ENCODE measurements around the gene SLC25A52. TPM values are rescaled to one million over a fixed set of nuclear protein-coding genes. Genes with fewer than 3 reads are reported as not detected.
"Not testable (repeated sequence)": the region's sequence is repeated elsewhere in the genome, so short reads cannot be mapped to it uniquely, and the experiment has no call there.

SLC25A52 gene
- total RNA-seq, 2 experiments from 2014 or later: 0.28 TPM; not detected in 1

- POLR2A ChIA-PET: no interaction called here
- Mint-ChIP-seq H3K9me3 (peaks cover 7% of the 10 kb centered on the region), H3K36me3 (no peaks in the 10 kb centered on the region), H3K4me1 (peaks cover 3% of the 10 kb centered on the region), H3K27me3 (peaks cover 1% of the 10 kb centered on the region), H3K27ac (no peak overlapping the region), H3K4me3 (no peak overlapping the region)
- DNase-seq: no peak
- no peak for ATAC-seq (ENCODE audit: low read depth)
Observed at GRCh38 chr18:31773774-31774476, 13.2 kb upstream of the SLC25A52 start.

- peaks cover 2% of the 10 kb centered on the region for H3K27me3 Mint-ChIP-seq
- DNase-seq: no peak
- no peak overlapping the region for H3K27ac Mint-ChIP-seq
Observed at GRCh38 chr18:31772699-31773098, 12.0 kb upstream of the SLC25A52 start.

GRCh38 chr18:31750273-31750672 lies 10.4 kb downstream of the SLC25A52 start:
- H3K27me3 Mint-ChIP-seq: peaks cover 3% of the 10 kb centered on the region
- ATAC-seq (ENCODE audit: low read depth) (no peak), DNase-seq (no peak)
- no peaks in the 10 kb centered on the region for H3K36me3 Mint-ChIP-seq
- no peaks in the 10 kb centered on the region for H3K9me3 Mint-ChIP-seq
- no peak overlapping the region for H3K27ac Mint-ChIP-seq
- no peak overlapping the region for H3K4me3 Mint-ChIP-seq
- H3K4me1 Mint-ChIP-seq: no peaks in the 10 kb centered on the region
- POLR2A ChIA-PET: no interaction called here

More at GRCh38 chr18:31772699-31773098, 12.0 kb upstream of the SLC25A52 start:
- ATAC-seq (ENCODE audit: low read depth): no peak
- Mint-ChIP-seq H3K36me3 (no peaks in the 10 kb centered on the region), H3K9me3 (no peaks in the 10 kb centered on the region), H3K4me1 (peaks cover 3% of the 10 kb centered on the region), H3K4me3 (no peak overlapping the region)
- POLR2A ChIA-PET: no interaction called here

GRCh38 chr18:31746396-31746795 lies 14.3 kb downstream of the SLC25A52 start:
- Mint-ChIP-seq H3K4me3 (no peak overlapping the region), H3K9me3 (no peaks in the 10 kb centered on the region), H3K36me3 (no peaks in the 10 kb centered on the region), H3K27ac (no peak overlapping the region), H3K27me3 (peaks cover 3% of the 10 kb centered on the region), H3K4me1 (no peaks in the 10 kb centered on the region)
- no peak for ATAC-seq (ENCODE audit: low read depth)
- POLR2A ChIA-PET: no interaction called here
- DNase-seq: no peak

GRCh38 chr18:31744321-31745067 lies 16.2 kb downstream of the SLC25A52 start:
- no peaks in the 10 kb centered on the region for H3K4me1 Mint-ChIP-seq
- no peaks in the 10 kb centered on the region for H3K36me3 Mint-ChIP-seq
- POLR2A ChIA-PET: no interaction called here

GRCh38 chr18:31743600-31743999 lies 17.1 kb downstream of the SLC25A52 start:
- H3K9me3 Mint-ChIP-seq; H3K4me1 Mint-ChIP-seq; H3K36me3 Mint-ChIP-seq; ATAC-seq (ENCODE audit: low read depth); H3K4me3 Mint-ChIP-seq; H3K27me3 Mint-ChIP-seq; H3K27ac Mint-ChIP-seq; DNase-seq; POLR2A ChIA-PET: not testable (repeated sequence)

More at GRCh38 chr18:31744321-31745067, 16.2 kb downstream of the SLC25A52 start:
- Mint-ChIP-seq H3K27ac (no peak overlapping the region), H3K4me3 (no peak overlapping the region), H3K27me3 (no peaks in the 10 kb centered on the region), H3K9me3 (no peaks in the 10 kb centered on the region)
- ATAC-seq (ENCODE audit: low read depth) (no peak), DNase-seq (no peak)

GRCh38 chr18:31741097-31741735 lies 19.5 kb downstream of the SLC25A52 start:
- ATAC-seq (ENCODE audit: low read depth): no peak
- Mint-ChIP-seq H3K4me3 (no peak overlapping the region), H3K27me3 (no peaks in the 10 kb centered on the region), H3K36me3 (no peaks in the 10 kb centered on the region), H3K9me3 (no peaks in the 10 kb centered on the region), H3K4me1 (no peaks in the 10 kb centered on the region), H3K27ac (no peak overlapping the region)
- no peak for DNase-seq
- POLR2A ChIA-PET: no interaction called here

GRCh38 chr18:31740180-31740579 lies 20.5 kb downstream of the SLC25A52 start:
- H3K4me3 Mint-ChIP-seq: no peak overlapping the region
- POLR2A ChIA-PET: no interaction called here
- peaks cover 2% of the 10 kb centered on the region for H3K27me3 Mint-ChIP-seq
- H3K9me3 Mint-ChIP-seq: no peaks in the 10 kb centered on the region
- no peaks in the 10 kb centered on the region for H3K4me1 Mint-ChIP-seq
- no peak for ATAC-seq (ENCODE audit: low read depth)
- DNase-seq: no peak
- no peak overlapping the region for H3K27ac Mint-ChIP-seq
- no peaks in the 10 kb centered on the region for H3K36me3 Mint-ChIP-seq

GRCh38 chr18:31739651-31740050 lies 21.0 kb downstream of the SLC25A52 start:
- Mint-ChIP-seq H3K4me3 (no peak overlapping the region), H3K27ac (no peak overlapping the region), H3K27me3 (peaks cover 2% of the 10 kb centered on the region), H3K9me3 (no peaks in the 10 kb centered on the region), H3K36me3 (no peaks in the 10 kb centered on the region), H3K4me1 (no peaks in the 10 kb centered on the region)
- ATAC-seq (ENCODE audit: low read depth) (no peak), DNase-seq (no peak)
- POLR2A ChIA-PET: no interaction called here

GRCh38 chr18:31738460-31739407 lies 21.9 kb downstream of the SLC25A52 start:
- no peak overlapping the region for H3K27ac Mint-ChIP-seq
- no peaks in the 10 kb centered on the region for H3K4me1 Mint-ChIP-seq
- H3K4me3 Mint-ChIP-seq: no peak overlapping the region
- H3K27me3 Mint-ChIP-seq: peaks cover 2% of the 10 kb centered on the region
- ATAC-seq (ENCODE audit: low read depth) (no peak), DNase-seq (no peak)
- H3K36me3 Mint-ChIP-seq: no peaks in the 10 kb centered on the region
- H3K9me3 Mint-ChIP-seq: no peaks in the 10 kb centered on the region
- POLR2A ChIA-PET: no interaction called here

- H3K27me3 Mint-ChIP-seq: peaks cover 12% of the 10 kb centered on the region
- H3K36me3 Mint-ChIP-seq: no peaks in the 10 kb centered on the region
- DNase-seq (no peak), ATAC-seq (ENCODE audit: low read depth) (no peak)
- H3K4me3 Mint-ChIP-seq: no peak overlapping the region
- POLR2A ChIA-PET: no interaction called here
- no peaks in the 10 kb centered on the region for H3K9me3 Mint-ChIP-seq
- H3K27ac Mint-ChIP-seq: no peak overlapping the region
- H3K4me1 Mint-ChIP-seq: no peaks in the 10 kb centered on the region
Observed at GRCh38 chr18:31736630-31737029, 24.1 kb downstream of the SLC25A52 start.

- H3K36me3 Mint-ChIP-seq: no peaks in the 10 kb centered on the region
- POLR2A ChIA-PET: no interaction called here
- H3K4me1 Mint-ChIP-seq: no peaks in the 10 kb centered on the region
- no peak for DNase-seq
- peaks cover 25% of the 10 kb centered on the region for H3K27me3 Mint-ChIP-seq
- ATAC-seq (ENCODE audit: low read depth): no peak
- no peak overlapping the region for H3K27ac Mint-ChIP-seq
- H3K9me3 Mint-ChIP-seq: no peaks in the 10 kb centered on the region
- H3K4me3 Mint-ChIP-seq: no peak overlapping the region
Observed at GRCh38 chr18:31731628-31732027, 29.1 kb downstream of the SLC25A52 start.

- H3K4me3 Mint-ChIP-seq; H3K27ac Mint-ChIP-seq; H3K9me3 Mint-ChIP-seq; DNase-seq; POLR2A ChIA-PET; H3K4me1 Mint-ChIP-seq; ATAC-seq (ENCODE audit: low read depth); H3K36me3 Mint-ChIP-seq: not testable (repeated sequence)
- peaks cover 39% of the 10 kb centered on the region for H3K27me3 Mint-ChIP-seq
Observed at GRCh38 chr18:31729196-31729595, 31.5 kb downstream of the SLC25A52 start.

All from activated naive CD8-positive, alpha-beta T cell treated with anti-CD3 and anti-CD28 coated beads, Interleukin-2, amount 10 ng/mL, durations not matched to agents 7 days and 5 days (primary cell).